Erythroblast (primary cell): ENCODE results near the gene HOXB2.

Experiments used
- GATA1 ChIP-seq: IDR thresholded peaks from 2 replicates; pipeline ENCODE4 v1.6.1; 2011; ENCODE audit warnings: low read depth, mild to moderate bottlenecking, control low read depth, low read length, moderate library complexity
- POLR2A ChIP-seq: IDR thresholded peaks from 2 replicates; pipeline ENCODE4 v1.6.1; 2011; ENCODE audit warnings: mild to moderate bottlenecking, low read length

- TF ChIP-seq POLR2A (no peak), GATA1 (no peak)
These were observed 45.0 kb downstream of the HOXB2 start for GRCh38 chr17:48499735-48500434.
